Measurements from ENCODE around the gene SLC7A4. TPM values are rescaled to one million over a fixed set of nuclear protein-coding genes. Genes with fewer than 3 reads are reported as not detected.

Gene SLC7A4
- polyA plus RNA-seq, 3 donors: 0.25 to 0.49 (median 0.34) TPM

DNA sequence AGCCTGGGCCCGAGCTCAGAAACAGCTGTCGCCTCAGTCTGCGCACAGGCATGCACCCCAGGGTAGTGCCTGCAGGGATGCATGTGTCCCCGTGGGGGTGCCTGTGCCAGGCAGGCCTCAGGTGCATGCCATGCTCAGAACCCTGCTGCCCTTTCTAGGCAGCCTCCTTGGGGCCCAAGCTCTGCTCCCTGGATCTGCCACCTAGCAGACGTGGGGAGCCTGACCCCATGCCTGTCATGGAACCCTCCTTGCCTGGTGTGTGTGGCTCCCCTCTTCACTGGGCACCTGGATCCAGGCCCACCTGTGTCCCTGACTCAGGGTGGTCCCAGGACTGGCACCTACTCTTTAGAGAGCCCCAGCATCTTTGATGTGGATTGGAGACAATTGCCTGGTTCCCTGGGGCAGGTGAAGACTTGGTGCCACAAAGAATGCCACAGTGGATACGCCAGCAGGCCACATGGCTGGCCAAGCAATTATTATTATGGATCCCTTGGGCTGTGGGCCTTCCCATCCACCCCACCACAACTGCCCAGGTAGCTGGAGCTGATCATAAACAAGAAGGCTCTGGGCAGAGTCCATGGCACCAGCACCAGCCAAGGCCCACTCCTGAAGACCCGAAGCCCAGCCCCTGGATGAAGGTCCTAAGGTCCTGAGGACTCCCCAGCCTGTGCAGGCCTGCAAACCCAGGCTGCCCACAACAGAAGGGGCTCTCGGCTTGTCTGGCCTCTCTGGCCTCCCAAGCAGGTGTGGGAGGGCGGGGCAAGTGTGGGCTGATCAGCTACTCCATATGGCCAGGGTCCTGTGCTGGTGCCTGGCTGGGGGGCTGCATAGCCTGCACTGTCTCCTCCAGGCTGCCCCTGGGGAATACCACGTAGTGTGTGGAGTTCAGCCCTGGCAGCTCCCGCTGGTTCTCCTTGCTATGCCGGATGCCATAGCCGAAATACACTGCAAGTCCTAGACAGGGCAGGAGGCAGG lies 3.8 kb downstream of the SLC7A4 start:
- 88 to 92% (median 89%) methylated on average over 13 of the region's 13 CpGs for WGBS, 3 donors
- H3K27ac ChIP-seq (ENCODE audit: low read depth, low read length): no peak overlapping the region

DNA sequence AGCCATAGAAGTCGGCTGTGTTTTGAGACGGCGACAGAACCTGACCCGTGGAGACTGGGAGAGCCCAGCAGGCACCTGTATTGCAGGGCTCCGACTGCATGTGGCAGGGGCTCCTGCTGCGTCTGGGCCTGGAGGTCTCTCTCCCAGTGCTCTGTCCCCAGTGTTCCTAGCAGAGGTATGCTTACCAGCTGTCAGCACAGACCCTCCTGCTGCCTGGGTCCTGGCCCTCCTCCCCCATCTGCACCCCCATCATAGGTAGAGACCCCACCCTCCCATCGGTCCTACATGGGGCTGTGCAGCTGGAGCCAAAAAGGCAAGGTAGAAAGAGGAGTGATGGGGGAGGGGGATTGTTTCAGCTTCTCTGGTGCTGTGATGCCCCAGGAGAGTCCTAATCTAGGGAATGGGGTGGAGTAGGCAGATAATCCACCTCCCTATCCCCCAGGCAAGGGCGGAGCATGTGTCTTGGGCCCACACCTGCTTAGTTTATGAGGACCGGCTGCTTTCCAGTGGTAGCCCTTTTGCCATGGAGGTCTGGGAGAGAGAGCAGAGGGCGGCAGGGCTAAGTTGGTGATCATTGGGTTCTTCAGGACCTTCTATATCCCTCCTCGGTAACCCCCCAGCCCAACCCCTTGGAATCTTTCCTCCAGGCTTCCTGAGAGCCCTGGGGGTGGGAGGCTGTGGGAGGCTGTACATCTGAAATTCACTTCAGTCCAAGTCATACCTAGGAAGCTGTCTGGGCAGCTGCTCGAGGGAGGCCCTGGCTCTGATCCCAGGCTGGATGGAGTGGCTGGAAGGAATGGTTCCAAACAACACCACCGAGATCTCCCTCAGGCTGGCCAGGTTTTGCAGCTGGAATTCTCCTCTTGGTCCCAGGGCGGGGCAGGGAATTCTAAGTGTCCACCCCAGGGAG lies 5.3 kb downstream of the SLC7A4 start:
- 70 to 75% (median 72%) methylated on average over 14 of the region's 14 CpGs for WGBS, 3 donors

DNA sequence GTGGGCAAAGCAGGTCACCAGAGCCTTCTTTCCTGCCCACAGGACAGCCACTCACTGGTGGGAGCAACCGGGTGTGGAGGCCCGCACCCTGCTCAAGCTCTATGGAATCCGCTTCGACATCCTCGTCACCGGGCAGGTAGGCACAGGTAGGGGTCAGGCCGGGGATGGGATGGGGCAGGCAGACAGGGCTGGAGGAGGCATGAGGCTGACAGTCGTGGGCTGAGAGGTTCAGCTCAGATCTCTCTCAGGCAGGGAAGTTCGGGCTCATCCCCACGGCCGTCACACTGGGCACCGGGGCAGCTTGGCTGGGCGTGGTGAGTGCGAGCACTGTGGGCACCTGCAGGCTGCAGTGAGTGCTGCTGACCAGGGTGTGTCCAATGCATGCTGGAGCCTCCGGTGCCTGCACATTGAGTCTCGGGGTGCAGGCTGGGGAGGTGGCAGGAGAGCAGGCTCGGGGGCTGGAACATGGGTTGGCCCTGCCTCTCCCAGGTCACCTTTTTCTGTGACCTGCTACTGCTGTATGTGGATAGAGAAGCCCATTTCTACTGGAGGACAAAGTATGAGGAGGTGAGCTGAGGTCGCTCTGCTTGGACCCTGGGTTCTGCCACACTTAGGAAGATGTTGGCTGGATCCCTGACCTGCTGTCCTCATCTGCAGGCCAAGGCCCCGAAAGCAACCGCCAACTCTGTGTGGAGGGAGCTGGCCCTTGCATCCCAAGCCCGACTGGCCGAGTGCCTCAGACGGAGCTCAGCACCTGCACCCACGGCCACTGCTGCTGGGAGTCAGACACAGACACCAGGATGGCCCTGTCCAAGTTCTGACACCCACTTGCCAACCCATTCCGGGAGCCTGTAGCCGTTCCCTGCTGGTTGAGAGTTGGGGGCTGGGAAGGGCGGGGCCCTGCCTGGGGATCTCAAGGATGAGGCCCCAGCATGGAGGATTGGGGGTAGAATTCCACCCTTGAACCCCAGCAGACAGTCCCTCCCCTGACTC lies 6.3 kb downstream of the SLC7A4 start:
- no peak overlapping the region for H3K27ac ChIP-seq (ENCODE audit: low read depth, low read length)
- WGBS, 3 donors: 85 to 92% (median 89%) methylated on average over 27 of the region's 27 CpGs

More for the DNA sequence above, 5.3 kb downstream of the SLC7A4 start:
- H3K27ac ChIP-seq (ENCODE audit: low read depth, low read length): no peak overlapping the region

DNA sequence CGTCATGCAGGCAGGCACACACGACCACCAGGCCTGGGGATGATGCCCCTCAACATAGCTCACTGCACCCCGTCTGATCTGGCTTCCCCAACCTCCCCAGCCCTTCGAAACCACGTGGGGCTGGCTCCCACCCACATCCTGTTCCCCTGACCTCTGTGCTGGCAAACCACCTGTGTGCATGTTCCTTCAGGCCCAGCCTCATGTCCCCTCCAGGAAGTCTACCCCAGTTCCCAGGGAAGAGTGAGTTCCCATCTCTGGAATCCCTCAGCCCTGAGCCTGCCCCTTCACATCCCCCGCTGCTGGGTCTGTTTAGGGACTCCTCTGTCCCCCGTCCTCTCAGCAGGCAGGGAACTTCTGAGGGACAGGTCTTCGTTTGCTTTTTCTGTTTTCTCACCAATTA lies 7.1 kb downstream of the SLC7A4 start:
- 54 to 67% (median 56%) methylated on average over 8 of the region's 8 CpGs for WGBS, 3 donors
- no peak overlapping the region for H3K27ac ChIP-seq (ENCODE audit: low read depth, low read length)

DNA sequence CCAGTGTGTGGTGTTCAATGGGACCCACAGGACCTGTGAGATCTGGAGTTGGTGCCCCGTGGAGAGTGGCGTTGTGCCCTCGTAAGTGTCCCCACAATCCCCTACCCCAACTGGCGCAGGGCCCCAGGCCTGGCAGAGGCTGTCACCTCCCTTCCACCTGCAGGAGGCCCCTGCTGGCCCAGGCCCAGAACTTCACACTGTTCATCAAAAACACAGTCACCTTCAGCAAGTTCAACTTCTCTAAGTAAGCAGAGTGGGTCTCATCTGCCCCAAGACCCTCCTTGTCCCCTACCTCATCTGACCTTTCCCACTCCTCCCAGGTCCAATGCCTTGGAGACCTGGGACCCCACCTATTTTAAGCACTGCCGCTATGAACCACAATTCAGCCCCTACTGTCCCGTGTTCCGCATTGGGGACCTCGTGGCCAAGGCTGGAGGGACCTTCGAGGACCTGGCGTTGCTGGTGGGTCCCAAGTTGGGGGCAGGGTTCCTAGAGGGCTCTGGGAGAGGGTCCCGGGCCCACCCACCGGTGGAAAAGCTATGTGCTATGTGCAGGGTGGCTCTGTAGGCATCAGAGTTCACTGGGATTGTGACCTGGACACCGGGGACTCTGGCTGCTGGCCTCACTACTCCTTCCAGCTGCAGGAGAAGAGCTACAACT lies 9.3 kb downstream of the SLC7A4 start:
- WGBS, 3 donors: 71 to 89% (median 86%) methylated on average over 11 to 13 of the region's 13 CpGs
- no peak overlapping the region for H3K27ac ChIP-seq (ENCODE audit: low read depth, low read length)

DNA sequence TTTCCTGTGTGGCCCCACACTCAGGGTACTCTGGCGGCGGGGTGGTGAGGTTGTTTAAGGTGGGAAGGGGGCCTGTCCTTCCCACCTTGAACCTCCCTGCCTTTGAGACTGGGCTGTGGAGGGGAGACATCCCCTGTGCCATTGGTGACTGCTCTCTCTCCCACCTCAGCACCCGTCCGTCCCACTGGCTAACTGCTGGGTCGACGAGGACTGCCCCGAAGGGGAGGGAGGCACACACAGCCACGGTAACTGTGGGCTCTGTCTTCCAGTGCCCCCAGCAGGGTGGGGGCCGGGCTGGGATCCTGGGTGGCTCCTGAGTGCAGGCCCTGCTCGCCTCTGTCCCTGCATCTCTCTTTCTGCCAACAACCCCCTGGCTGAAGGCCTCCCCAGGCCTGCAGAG lies 9.9 kb downstream of the SLC7A4 start:
- WGBS, 3 donors: 65 to 78% (median 76%) methylated on average over 10 of the region's 10 CpGs
- no peak overlapping the region for H3K27ac ChIP-seq (ENCODE audit: low read depth, low read length)

DNA sequence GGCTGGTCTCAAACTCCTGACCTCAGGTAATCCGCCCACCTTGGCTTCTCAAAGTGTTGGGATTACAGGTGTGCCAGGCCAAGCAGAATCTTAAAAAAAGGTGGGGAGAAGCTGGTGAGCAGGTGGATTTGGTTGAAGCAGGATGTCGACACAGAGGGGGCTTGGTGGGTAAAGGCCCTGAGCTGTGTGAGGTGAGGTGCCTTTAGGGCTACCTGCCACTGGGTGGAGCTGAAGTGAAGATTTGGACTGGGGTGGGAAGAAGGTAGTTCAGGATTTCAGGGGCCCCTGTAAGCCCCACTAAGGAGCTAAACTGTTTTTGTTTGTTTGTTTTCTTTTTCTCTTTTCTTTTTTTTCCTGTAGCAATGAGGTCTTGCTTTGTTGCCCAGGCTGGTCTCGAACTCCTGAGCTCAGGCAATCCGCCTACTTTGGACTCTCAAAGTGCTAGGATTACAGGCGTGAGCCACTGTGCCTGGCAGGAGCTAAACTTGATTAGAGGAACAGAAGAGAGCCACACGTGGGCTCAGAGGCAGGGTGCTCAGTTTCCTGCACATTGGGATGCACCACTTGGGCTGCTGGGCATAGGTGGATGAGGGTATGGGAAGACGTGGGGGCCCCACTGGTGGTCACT lies 11.4 kb downstream of the SLC7A4 start:
- 55 to 64% (median 63%) methylated on average over 7 of the region's 7 CpGs for WGBS, 3 donors
- no peak overlapping the region for H3K27ac ChIP-seq (ENCODE audit: low read depth, low read length)

DNA sequence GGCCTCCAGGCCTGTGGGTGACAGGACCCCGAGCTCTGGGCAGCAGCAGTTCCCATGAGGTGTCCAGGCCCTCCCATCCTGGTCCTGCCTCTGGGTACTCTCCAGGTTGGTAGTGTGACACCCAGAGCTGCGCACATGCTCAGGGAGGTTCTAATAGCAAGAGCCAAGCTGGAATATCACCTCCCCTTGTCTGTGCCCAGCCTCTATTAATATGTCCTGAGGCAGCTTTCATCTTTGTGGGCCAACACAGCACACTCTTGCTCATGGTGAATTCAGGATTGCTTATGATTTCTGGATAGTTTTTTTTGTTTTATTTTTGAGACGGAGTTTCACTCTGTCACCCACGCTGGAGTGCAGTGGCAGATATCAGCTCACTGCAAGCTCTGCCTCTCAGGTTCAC lies 14.0 kb downstream of the SLC7A4 start:
- no peak overlapping the region for H3K27ac ChIP-seq (ENCODE audit: low read depth, low read length)
- 86 to 94% (median 93%) methylated on average over 4 of the region's 4 CpGs for WGBS, 3 donors

DNA sequence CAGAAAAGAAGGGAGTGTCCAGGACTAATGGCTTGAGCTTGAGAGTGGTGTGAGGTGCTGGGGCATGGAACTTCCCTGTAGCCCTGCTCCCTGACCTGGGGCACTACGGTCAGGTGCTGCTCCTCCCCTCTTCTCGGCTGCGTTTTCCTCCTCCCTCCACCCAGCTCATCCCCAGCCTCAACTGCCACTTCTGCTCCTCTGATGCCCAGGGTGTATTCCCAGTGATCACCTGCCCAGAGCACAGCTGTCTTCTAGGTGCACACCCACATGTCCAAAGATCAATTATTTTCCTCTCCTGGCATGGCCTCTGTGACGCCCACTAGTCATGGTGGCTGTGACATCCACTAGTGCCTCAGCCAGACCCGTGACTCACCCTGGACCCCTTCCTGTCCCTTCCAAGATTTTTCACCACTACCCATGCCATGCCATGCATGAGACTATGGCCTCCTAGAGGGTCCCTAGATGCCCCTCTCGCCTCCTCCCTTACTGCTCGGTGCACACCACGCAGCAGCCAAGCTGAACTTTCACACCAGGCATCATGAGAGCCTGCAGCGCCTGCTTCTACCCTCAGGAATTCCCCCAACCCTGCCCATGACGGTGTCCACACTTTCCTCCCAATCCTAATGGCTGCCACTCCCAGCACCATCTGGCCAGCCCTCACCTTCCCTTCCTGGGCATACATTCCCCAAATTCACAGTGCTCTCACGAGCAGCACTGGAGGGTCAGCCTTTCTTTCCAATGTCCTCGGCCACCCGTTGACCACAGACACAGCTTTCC lies 15.5 kb downstream of the SLC7A4 start:
- WGBS, 3 donors: 77 to 85% (median 85%) methylated on average over 13 of the region's 13 CpGs

DNA sequence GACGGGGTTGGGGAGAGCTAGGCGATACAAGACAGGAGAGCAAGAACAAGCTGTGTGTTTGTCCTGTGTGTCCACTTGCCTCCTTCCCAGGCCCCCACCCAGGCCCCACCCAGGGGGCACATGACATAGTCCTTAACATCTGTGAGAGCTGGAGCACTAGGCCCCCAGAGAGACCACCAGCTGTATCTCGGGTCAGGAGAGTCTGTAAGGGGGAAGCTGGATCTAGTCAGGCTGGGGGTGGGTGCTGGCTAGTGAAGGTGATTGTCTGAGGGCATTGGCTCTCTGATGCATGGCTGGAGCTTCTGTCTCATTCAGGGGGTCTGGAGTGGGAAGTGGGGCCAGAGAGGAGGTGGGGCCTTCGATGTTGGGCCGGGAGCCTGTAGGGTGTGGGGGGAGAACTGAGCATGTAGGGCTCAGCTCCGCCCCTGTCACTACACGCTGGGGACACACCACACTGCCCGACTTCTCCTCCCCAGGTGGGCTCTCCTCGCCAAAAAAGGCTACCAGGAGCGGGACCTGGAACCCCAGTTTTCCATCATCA lies 16.8 kb downstream of the SLC7A4 start:
- H3K27ac ChIP-seq (ENCODE audit: low read depth, low read length): no peak overlapping the region
- 59 to 71% (median 67%) methylated on average over 10 of the region's 10 CpGs for WGBS, 3 donors

More for the DNA sequence above, 15.5 kb downstream of the SLC7A4 start:
- no peak overlapping the region for H3K27ac ChIP-seq (ENCODE audit: low read depth, low read length)

DNA sequence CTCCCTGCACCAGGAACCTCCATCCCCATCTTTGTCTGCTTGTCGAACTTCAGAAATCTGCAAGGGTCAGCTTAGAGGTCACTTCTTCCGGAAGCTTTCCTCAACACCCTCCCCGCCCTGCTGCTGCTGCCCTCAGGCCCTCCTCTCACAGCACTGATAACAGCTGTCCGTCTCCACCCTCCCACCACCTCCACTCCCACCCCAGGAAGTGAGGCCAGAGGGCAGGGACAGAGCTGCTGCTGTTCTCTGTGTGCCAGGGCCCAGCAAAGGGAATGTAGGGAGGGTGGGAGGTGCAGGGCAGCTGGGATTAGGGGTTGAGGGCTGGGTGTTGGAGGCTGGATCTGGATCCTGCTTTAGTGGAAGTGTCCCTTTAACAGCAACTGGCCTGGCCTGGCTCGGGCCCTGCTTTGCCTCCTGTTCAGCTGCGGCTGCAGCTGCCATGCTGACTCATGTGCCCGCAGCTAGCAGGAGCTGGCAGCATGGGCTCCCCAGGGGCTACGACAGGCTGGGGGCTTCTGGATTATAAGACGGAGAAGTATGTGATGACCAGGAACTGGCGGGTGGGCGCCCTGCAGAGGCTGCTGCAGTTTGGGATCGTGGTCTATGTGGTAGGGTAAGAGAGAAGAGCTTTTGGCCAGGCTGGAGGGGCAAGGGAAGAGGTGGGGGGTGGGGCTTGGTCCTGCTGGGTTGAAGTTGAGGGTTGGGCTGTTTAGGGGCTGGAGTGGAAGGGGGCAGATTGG lies 17.5 kb downstream of the SLC7A4 start, which contains the start of gene P2RX6:
Gene P2RX6, plus strand, starts transcription at position 440 of the 740 bp plus-strand sequence. Its CDS starts 10 bp downstream, at position 450.
- WGBS, 3 donors: 20 to 29% (median 29%) methylated on average over 12 of the region's 12 CpGs
- no peak within 1 kb of the TSS for H3K27ac ChIP-seq (ENCODE audit: low read depth, low read length)

DNA sequence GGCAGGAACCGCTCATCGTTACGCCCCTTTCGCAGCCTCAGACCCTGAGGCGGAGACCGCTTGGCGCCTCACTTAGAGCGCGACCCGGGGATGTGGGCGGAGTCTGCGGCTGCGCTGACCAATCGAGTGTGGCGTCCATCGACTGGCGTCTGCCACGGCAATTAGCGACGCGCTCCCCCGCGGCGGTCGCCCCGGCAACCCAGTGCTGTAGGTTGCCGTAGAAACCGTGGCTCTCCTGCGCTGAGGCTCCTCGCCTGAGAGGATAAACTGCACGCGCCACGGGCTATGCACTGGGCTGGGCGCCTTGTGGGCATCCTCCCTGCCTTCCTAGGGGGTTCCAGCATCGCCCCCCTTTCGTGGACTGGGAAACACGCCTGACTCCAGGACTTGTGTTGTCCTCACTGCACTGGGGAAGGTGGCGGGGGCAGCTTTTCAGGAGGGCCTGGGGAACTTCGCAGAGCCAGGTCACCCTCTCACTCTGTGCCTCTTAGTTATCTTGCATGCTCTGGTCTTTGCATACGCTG lies 18.1 kb downstream of the SLC7A4 start:
- WGBS, 3 donors: 0 to 2% (median 2%) methylated on average over 40 of the region's 40 CpGs
- no peak overlapping the region for H3K27ac ChIP-seq (ENCODE audit: low read depth, low read length)

DNA sequence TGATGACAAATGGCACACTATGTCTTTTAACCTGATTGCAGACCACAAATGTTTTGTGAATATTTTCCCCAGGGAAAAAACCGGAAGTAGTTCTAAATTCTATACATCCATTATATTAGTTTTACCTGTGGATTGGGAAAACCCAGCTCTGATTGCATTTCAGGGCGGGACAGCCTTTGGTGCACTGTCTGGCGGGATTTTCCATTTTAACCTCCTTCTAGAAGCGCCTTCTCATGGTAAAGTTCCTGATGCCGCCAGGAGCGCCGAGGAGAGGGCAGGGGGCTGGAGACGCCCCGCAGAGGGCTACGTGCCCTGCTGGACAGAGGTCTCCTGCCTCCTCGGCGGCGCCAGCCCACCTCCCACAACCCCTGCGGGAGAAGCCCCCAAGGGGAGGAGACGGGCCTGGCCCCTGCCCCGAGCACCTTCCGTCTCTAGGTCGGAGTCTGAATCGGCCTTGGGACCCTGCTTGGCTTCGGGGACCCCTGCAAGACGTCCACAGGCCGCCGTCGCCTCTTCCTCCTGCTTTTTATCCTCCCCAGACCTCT lies 18.6 kb downstream of the SLC7A4 start:
- H3K27ac ChIP-seq (ENCODE audit: low read depth, low read length): no peak overlapping the region
- 16 to 21% (median 17%) methylated on average over 22 to 24 of the region's 24 CpGs for WGBS, 3 donors

DNA sequence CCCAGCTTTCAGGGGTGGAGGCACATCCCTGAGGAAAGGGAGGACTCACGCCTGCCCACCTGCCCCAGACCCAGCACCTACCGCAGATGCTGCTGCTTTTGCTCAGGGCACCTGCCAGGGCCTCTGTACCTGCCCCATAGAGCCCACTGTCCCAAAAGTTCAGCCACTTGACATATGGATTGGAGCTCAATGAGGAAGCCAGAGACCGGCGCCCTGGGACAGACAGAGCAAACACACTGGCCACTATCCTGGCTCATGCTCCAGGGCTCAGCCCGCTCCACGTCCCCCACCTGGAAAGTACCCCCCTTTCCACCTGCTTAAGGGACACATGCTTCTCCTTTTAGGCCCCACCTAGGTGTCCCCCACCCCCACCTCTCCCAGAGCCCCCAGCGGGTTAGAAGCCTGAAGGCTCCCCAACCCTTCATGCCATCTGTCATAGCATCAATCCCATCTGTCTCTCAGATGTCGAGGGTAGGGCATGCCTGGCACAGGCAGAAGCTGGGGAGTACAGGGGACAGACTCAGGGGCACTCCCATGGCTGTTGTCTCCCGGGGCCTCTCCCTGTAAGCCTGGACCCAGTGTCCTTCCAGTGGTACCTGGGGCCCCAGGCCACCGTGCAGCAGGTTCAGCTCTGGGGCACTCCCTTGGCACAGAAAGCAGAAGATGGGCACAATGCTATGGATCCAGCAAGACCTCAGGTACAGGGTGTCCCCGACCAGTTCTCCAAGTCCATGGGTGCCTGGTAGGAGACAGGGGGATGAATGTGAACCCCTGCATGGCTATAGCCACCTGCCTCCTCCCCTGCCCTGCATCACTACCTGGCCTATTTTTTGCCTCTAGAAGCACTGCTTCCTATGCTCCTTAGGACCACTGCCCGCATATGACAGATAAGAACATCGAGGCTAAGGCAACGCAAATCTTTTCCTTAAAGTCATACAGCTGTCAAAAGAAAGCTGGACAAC lies 19.6 kb downstream of the SLC7A4 start:
- 78 to 89% (median 84%) methylated on average over 14 of the region's 14 CpGs for WGBS, 3 donors
- no peak overlapping the region for H3K27ac ChIP-seq (ENCODE audit: low read depth, low read length)

Data from adipose tissue (tissue), 3 donors.